Heart right ventricle (tissue), 16 donors: ENCODE data around the gene LRRC45. TPM values are rescaled to one million over a fixed set of nuclear protein-coding genes. Genes with fewer than 3 reads are reported as not detected.

ENCODE experiments used
- ATAC-seq, 8 donors: fragments of 200-7000 bp; cut with Tn5 transposase; one replicate each; pipeline ENCODE4 v1.9.1; 2020; ENCODE audit warnings: mild to moderate bottlenecking in 8 of 8, moderate library complexity in 8 of 8, moderate number of reproducible peaks in 1 of 8
- DNase-seq, 2 donors: peaks; one replicate each; pipeline ENCODE4 v3.0.0-alpha.2; 2020
- H3K27ac ChIP-seq, 10 donors: fragments of 200-600 bp; sonication (generic) in 2 of 10; one replicate each; pipeline versions ENCODE4 v1.5.0 to v1.8.0; 2020 to 2022; ENCODE audit warnings: mild to moderate bottlenecking in 3 of 10
- H3K27me3 ChIP-seq, 7 donors: fragments of 200-600 bp; one replicate each; pipeline ENCODE4 v1.8.0; 2021 to 2022; ENCODE audit warnings: mild to moderate bottlenecking in 2 of 7
- H3K36me3 ChIP-seq, 9 donors: fragments of 200-600 bp; sonication (generic) in 1 of 9; one replicate each; pipeline versions ENCODE4 v1.5.0 to v1.8.0; 2020 to 2022; ENCODE audit warnings: mild to moderate bottlenecking in 2 of 9
- H3K4me1 ChIP-seq, 9 donors: fragments of 200-600 bp; sonication (generic) in 1 of 9; one replicate each; pipeline versions ENCODE4 v1.5.0 to v1.8.0; 2020 to 2022; ENCODE audit warnings: mild to moderate bottlenecking in 4 of 9
- H3K4me3 ChIP-seq, 10 donors: fragments of 200-600 bp; sonication (generic) in 2 of 10; one replicate each; pipeline versions ENCODE4 v1.5.0 to v1.8.0; 2020 to 2022; ENCODE audit warnings: mild to moderate bottlenecking in 7 of 10, moderate library complexity in 2 of 10
- H3K9me3 ChIP-seq, 11 donors: fragments of 200-600 bp in 10 of 11; sonication (generic) in 2 of 11; one replicate each; pipeline versions ENCODE4 v1.5.0 to v1.8.0; 2013 to 2022; ENCODE audit warnings: mild to moderate bottlenecking in 2 of 11, control low read depth in 1 of 11, moderate library complexity in 1 of 11
- WGBS, 2 donors: extraction: QIAGEN DNeasy Blood & Tissue Kit; methylation state at CpG; one replicate each; pipeline ENCODE4 v1.1.7; 2013; ENCODE audit warnings: inconsistent platforms in 1 of 2; 5-methylcytosine and 5-hydroxymethylcytosine counted together
- intact Hi-C, 10 donors: fragments of 100-400 bp; cut with DNase I; formaldehyde crosslinking; loops; one replicate each; pipeline versions ENCODE4 v1.11.1 to v1.14.2; 2022
- polyA plus RNA-seq, 2 donors: library from polyadenylated mRNA; stranded (reverse); fragments of 200-250 nt; gene quantifications; one replicate each; pipeline ENCODE4 v1.2.3, GENCODE V29; 2013
- total RNA-seq, 10 donors: library from RNA; stranded (reverse); fragmentation: NEBNext Ultra II Directional in 3 of 10; extraction: Animal tissue kit (Norgen Biotek cat#: 25700) in 3 of 10; gene quantifications; one replicate each; pipeline versions ENCODE4 v1.2.1 to v1.2.4, GENCODE V29; 2021 to 2023
- TF ChIP-seq, protein P1 (sequence below), 9 donors: fragments of 200-600 bp; sonication (generic) in 2 of 9; IDR thresholded peaks; one replicate each; pipeline versions ENCODE4 v1.5.0 to v1.8.0; 2021 to 2022; ENCODE audit warnings: antibody characterized with exemption in 9 of 9, mild to moderate bottlenecking in 5 of 9, moderate library complexity in 1 of 9
- donor health status: Arrhythmogenic right ventricular cardiomyopathy.
- donor health status: ischemic (EF 13 %, LVEDD 7.1; RV severe dilation, severe dysfunction).
- donor health status: healthy with polysubstance abuse.
- donor health status: DM: no; HTN: yes; CAD: no.
- donor health status: DM: no; HTN: no; CAD: no.
- donor health status: ischemic (EF 25% LVEDD 6.9; RV normal size, moderate dysfunction).
- donor health status: ischemic (EF 25% LVEDD 5.7; RV mildly dilated, moderate dysfunction).
- donor health status: healthy.
- donor health status: DM: yes; HTN: yes; CAD: no.
- donor health status: Ischemic cardiomyopathy.
- donor health status: ischemic (EF 35%, LVEDD 5.7; RV mildly dilated, moderate dysfunction).
- donor health status: nonischemic (EF 11% LVEDD 7.7; RV severe dilation, severe dysfunction).
- donor health status: DM: yes; HTN: yes; CAD: no.
- donor health status: PGD.
- donor health status: ischemic (EF 29% LVEDD 5.4; RV normal size, mild dysfunction).
- donor health status: nonischemic (EF 23%, LVEDD 6.1; RV moderate dilation, normal function).

Gene LRRC45
- total and polyA plus RNA-seq, 12 donors, result 2.2 to 10.4 (median 3.5) TPM

DNA sequence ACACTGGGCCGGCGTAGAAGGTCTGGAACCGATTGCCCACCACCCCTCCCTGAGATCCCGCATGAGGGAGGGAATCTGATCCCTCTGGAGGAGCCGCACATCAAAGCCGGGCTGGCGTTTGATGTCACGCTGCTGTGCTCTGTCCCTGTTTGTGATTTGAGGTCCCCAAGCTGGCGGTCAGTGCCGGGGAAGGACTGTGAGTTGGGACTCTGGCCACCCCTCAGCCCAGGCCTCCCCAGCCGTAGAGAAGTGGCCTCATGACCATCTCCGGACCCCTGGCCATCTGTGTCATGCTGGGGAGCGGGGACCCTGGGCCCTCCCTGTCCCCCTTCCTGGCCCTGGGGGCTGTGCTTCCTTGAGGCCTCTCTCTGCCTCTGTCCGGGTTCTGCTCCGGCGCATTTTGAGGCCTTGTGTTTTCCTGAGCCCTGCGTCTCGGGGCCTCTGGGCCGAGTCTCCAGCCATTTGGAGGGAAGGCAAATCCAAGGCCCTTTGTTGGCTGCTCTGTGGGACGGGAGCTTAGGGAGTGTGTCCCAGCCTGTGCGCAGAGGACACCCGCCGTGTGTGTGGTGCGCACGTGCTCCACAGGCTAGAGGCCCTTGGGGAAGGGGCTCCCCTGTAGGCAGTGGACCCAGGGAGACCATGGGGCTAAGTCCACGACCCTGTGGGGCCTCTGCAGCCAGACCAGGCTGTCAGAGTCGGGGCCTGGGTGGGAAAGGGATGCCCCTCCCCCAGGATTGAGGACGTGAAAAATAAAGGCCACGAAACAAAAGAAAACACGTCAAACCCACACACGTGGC is 30.6 kb upstream of the LRRC45 start:
- intact Hi-C loops, result no loop called here
- ATAC-seq (peak in 6 of 8 donors; percentile 3 to 20 (median 10)), DNase-seq (no peak)
- H3K27ac ChIP-seq, result peak overlapping the region; percentile 55 to 89 (median 76)
- peaks cover 0 to 51% (median 0%) of the 10 kb centered on the region in 9 donors for H3K36me3 ChIP-seq
- H3K9me3 ChIP-seq, result no peaks in the 10 kb centered on the region
- H3K27me3 ChIP-seq, result no peaks in the 10 kb centered on the region
- 72 to 77% methylated on average over 31 of the region's 31 CpGs for WGBS, 2 donors
- H3K4me1 ChIP-seq, result peaks cover 4 to 25% (median 18%) of the 10 kb centered on the region in 9 donors
- peak overlapping the region in 6 of 10 donors; percentile 6 to 38 (median 24) for H3K4me3 ChIP-seq
- TF ChIP-seq, protein P1, sequence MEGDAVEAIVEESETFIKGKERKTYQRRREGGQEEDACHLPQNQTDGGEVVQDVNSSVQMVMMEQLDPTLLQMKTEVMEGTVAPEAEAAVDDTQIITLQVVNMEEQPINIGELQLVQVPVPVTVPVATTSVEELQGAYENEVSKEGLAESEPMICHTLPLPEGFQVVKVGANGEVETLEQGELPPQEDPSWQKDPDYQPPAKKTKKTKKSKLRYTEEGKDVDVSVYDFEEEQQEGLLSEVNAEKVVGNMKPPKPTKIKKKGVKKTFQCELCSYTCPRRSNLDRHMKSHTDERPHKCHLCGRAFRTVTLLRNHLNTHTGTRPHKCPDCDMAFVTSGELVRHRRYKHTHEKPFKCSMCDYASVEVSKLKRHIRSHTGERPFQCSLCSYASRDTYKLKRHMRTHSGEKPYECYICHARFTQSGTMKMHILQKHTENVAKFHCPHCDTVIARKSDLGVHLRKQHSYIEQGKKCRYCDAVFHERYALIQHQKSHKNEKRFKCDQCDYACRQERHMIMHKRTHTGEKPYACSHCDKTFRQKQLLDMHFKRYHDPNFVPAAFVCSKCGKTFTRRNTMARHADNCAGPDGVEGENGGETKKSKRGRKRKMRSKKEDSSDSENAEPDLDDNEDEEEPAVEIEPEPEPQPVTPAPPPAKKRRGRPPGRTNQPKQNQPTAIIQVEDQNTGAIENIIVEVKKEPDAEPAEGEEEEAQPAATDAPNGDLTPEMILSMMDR (IDR thresholded peaks at IDR 0.05), result no peak

DNA sequence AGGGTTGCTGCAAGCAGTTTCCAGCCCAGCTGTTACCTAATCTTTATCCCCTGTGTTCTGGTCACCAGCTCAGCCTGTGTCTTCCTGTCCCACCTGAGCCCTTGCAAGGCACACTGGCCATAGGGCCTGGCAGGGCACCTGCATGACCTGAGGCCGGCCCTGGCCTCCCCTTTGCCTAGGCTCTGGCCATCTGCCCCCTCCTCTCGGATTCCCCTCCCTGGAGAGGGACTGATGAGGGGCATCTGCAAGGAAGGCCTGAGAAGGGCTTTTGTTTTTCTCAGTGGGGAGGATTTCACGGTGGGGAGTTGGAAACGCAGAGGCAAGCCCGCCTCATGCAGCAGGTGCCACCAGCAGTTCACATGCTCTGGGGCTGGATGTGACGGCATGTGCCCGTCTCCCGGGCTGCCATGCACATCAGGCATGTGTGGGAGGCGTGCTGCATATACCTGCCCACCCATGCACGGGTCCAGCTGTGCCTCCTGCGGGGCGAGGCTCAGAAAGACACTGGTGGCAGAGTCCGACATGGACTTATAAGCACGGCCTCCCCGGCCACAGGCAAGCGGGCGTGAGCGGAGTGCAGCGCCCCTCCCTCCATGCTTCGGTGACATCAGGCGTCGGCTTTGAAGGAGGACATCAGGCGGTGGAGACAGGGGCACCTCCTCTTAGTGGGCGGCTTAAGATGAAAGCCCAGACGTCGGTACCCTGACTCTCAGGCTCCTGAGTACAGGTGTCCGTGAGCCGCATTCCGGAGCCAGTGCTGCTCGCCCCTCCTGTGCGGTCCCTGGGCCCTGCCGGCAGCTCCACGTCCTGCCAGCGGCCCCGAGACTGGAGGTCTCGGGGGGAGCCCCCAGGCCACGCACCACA is 29.1 kb upstream of the LRRC45 start:
- H3K4me1 ChIP-seq, result peaks cover 4 to 30% (median 18%) of the 10 kb centered on the region in 9 donors
- no peak overlapping the region for H3K27ac ChIP-seq
- ATAC-seq (no peak), DNase-seq (no peak)
- intact Hi-C loops, result no loop called here
- TF ChIP-seq, protein P1 (IDR thresholded peaks at IDR 0.05), result no peak
- 96% methylated on average over 35 to 37 of the region's 37 CpGs for WGBS, 2 donors
- peaks cover 0 to 42% (median 0%) of the 10 kb centered on the region in 9 donors for H3K36me3 ChIP-seq
- H3K27me3 ChIP-seq, result no peaks in the 10 kb centered on the region
- no peak overlapping the region for H3K4me3 ChIP-seq
- no peaks in the 10 kb centered on the region for H3K9me3 ChIP-seq

DNA sequence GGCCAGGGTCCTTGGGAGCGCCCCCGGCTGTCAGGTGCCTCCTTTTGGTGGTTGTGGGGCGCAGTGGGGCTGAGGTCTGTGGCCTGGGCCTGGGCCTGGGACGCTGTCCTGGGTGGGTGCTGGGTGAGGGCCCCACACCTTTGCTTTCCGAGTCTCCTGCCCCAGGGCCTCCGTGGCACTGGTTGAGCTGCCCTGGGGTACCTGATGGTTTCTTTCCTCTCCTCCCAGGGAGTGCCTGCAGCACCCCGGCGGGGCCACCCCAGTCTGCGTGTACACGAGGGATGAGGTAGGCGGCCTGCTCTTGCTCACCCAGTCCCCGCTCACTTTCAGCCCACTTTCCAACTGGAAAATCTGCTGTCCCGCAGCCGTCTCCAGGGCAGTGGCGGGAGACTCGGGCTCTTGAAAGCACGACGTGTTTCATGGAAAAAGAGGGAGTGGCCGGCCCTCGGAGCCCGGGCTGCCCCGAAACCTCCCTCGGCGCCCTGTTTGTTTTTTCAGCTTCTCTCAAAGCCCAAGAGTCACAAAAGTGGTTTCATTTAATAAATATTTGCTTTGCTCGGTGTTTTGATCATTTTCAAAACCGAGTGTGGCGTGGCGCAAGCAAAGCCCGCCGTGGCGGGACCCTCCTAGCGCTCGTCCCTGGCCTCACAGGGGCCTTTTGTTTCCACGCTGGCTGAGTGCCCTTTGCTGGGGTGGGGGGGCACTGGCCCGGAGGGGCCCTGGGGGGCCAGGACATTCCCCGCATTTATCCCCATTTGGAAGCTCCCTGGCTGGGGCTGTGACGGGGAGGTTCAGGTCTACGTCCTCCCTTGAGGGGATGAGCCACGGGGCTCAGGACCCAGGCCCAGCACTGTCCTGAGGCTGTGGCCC is 28.3 kb upstream of the LRRC45 start:
- no peaks in the 10 kb centered on the region for H3K9me3 ChIP-seq
- peaks cover 4 to 34% (median 18%) of the 10 kb centered on the region in 9 donors for H3K4me1 ChIP-seq
- peaks cover 0 to 36% (median 0%) of the 10 kb centered on the region in 9 donors for H3K36me3 ChIP-seq
- no peak for ATAC-seq
- H3K4me3 ChIP-seq, result no peak overlapping the region
- H3K27me3 ChIP-seq, result no peaks in the 10 kb centered on the region
- TF ChIP-seq, protein P1 (IDR thresholded peaks at IDR 0.05), result no peak
- intact Hi-C loops, result no loop called here
- DNase-seq, result no peak
- 93 to 94% methylated on average over 39 of the region's 39 CpGs for WGBS, 2 donors
- H3K27ac ChIP-seq, result no peak overlapping the region
